Effector CD4-positive, alpha-beta T cell (primary cell): ENCODE measurements around the gene CNPY4.

Experiments
- DNase-seq: peaks from one replicate; pipeline ENCODE4 v3.0.0-alpha.2; 2020

The CNPY4 gene

DNA sequence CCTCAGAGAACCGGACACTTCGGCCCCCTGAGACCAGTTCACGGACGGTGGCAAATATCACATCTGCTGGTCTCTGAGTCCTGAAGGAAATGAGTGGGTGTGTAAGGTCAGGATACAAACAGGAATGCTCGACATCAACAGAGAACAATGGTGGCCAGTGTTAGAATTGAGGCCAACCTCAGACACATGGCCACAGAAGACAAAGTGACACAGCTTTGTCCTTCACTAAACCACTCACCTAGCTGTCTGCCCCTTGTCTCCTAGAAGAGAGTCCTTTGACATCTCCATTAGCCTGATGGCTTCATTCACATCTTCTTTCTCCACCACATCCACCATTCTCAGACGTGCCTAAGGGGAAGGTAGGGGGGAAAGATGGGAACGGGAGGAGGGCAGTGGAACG lies 26.4 kb upstream of the CNPY4 start:
- DNase-seq: no peak

- no peak for DNase-seq
Observed at GRCh38 chr7:100093498-100093897, 25.9 kb upstream of the CNPY4 start.

GRCh38 chr7:100093925-100094486 lies 25.4 kb upstream of the CNPY4 start:
- no peak for DNase-seq

DNA sequence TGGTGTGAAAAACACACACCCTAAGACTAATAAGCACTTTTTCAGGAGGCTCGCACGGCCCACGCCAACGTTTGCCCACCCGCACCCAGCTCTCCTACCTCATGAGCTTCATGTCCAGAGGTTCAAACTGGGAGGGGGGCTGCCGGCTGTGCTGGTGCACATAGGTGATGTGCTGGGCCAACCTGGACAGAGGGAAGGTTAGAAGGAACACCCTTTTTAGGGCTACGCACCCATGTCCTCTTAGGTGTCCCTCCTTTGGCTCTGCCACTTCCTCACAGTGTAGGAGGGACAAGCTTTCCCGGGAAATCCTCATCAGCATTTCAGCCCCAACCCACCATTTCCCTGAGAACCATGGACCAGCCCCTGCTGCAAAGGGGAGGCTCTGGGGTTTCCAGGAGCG lies 24.1 kb upstream of the CNPY4 start:
- no peak for DNase-seq

- no peak for DNase-seq
Observed at GRCh38 chr7:100095704-100096103, 23.7 kb upstream of the CNPY4 start.

GRCh38 chr7:100098913-100099312 lies 20.5 kb upstream of the CNPY4 start:
- no peak for DNase-seq

DNA sequence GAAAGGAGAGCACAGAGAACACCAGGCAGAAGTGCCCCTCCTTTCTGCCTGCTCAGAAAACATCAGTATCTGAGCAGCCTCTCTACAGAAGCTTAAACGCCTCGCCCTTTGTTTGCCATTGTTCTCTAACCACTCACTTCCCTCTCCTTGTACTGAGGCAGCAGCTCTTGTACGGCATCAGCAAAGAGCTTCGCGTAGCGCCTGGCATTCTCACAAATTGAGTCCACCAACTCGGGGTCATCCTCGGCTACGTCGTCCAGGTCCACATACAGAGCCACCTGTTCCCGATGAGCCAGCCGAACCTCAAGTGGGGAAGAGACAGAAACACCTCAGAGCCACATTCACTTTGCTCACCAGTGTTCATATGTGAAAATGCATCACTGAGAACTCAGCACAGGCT lies 20.0 kb upstream of the CNPY4 start:
- DNase-seq: no peak

GRCh38 chr7:100100420-100101015 lies 18.9 kb upstream of the CNPY4 start:
- peak; percentile 77 for DNase-seq

DNA sequence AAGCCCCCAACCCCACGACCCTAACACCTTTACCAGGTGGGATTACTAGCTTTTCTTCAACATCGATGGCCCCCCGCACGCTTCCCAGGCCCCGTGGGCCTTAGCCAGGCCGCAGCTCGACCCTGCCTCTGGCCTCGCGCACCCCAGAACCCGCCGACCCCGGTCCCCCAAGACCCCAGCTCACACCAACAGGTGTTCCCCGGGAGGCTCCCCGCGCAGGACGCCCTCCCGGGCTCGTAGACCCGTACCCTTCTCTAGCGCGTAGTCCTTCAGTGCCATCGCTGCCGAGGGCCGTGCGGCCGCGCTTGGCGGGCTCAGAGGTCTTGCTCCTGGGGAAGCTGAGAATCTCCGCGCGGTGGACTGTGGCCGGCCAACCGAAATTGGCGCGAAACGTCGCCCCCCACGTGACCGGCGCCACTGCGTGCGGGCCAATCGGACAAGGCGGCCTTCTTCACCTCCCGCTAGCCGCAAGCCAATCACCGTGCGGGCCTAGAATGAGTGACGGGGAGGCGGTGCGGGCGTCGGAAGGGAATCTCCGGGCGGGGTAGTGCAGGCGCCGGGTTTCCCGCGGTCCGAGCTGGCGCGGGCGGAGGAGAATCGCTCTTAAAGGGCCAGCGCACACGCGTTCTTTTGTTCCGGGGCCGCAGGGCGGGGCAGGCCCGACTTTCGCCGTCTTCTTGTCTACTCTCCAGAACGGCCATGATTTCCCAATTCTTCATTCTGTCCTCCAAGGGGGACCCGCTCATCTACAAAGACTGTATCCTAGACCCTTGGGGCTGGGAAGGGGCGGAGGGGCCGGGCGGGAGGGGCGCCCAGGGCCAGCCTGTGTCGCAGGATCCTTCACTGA lies 18.2 kb upstream of the CNPY4 start, which contains the start of the genes AP4M1 and MCM7:
AP4M1 (plus strand) TSS at position 628 of the 847 bp plus-strand sequence; CDS start at position 700, 72 bp downstream.
MCM7 (minus strand) TSS at position 382 of the 847 bp plus-strand sequence; CDS start at position 279, 103 bp downstream.
- peak; percentile 95 for DNase-seq

- DNase-seq: no peak
Observed at GRCh38 chr7:100102950-100103840, 16.2 kb upstream of the CNPY4 start.

DNA sequence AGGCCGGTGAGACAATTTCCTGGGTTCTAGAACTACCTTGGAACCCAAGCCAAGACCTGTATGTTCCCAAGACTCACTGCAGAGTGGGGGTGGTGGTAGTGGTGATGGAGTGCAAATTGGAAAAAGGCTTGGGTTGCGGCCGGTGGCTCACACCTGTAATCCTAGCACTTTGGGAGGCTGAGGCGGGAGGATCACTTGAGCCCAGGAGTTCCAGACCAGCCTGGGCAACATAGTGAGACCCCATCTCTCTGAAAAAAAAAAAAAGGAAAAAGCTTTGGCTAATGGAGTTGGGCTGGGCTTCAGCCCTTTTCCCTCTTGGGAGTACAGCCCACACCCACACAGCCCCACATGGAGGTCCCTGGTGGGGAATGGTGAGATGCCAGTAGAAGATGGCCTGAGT lies 13.9 kb upstream of the CNPY4 start:
- DNase-seq: no peak

DNA sequence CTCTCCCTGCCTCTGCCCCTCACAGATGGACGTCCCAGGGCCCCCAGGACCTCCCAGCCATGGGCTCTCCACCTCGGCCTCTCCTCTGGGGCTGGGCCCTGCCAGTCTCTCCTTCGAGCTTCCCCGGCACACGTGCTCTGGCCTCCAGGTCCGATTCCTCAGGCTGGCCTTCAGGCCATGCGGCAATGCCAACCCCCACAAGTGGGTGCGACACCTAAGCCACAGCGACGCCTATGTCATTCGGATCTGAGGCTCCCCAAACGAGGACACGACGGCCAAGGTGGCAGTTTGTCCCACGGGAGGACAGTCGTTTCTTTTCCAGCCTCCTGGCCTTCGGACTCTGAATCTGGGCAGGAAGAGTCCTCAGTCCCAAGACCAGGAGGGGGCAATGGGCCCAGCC lies 12.8 kb upstream of the CNPY4 start:
- no peak for DNase-seq

GRCh38 chr7:100107125-100107737 lies 12.2 kb upstream of the CNPY4 start:
- DNase-seq: no peak

GRCh38 chr7:100107890-100108289 lies 11.5 kb upstream of the CNPY4 start:
- no peak for DNase-seq

GRCh38 chr7:100109521-100110163 lies 9.8 kb upstream of the CNPY4 start:
- no peak for DNase-seq

DNA sequence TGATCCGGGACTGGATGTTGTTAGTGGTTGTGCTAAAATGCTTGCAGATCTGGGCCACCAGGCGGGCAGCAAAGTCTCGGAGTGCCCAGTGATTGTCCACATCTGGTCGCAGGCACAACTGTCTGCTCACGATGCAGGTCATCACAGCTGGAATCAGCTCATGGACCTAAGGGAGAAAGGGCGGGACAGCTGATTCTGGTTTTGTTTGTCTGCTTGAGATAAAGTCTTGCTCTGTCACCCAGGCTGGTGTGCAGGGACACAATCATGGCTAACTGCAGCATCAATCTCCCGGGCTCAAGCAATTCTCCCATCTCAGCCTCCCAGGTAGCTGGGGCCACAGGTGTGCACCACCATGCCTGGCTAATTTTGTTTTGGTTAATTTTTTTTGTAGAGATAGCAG lies 8.3 kb upstream of the CNPY4 start:
- no peak for DNase-seq

DNA sequence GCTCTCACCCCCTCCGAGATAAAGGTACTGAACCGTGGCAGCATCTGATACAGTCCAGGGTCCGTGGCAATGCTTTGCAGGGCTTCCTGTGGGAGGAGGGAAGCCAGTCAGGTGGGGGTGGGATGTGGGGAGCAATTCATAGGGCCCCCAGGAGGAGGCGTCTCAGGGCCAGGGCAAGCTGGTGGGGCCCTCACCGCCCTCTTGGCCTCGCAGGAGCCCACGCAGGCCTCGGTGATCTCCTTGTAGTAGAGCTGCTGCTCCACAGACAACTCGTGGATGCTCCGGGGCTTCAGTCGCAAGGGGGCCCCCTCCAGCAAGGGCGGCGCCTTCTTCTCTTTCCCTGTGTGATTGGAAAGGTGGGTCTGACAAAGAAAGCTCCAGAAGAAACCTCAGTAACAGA lies 7.5 kb upstream of the CNPY4 start:
- DNase-seq: no peak

- DNase-seq: no peak
Observed at GRCh38 chr7:100115026-100115425, 4.4 kb upstream of the CNPY4 start.

DNA sequence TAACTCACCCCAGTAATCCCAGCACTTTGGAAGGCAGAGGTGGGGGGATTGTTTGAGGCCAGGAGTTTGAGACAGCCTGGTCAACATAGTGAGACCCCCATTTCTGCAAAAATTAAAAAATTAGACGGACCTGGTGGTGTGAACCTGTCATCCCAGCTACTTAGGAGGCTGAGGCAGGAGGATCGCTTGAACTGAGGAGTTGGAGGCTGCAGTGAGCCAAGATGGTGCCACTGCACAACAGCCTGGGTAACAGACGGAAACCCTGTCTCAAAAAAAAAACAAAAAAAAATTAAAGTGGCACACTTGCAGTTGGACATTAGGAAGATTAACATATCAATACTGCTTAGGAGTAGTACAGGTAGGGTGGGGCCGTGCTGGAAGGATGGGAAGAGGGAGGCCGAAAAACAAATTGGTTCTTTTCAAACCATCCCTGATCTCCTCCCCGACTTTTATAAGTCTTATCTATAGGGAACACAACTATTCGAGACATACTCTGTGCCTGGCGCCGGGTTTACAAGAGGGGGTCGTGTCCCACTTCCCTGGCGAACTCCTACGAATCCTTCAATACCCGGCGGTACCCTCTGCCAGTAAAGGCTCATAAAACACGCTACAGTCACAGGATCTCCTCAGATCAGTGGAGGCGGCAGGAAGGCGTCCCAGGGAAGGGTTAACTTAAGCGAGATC lies 904 bp upstream of the CNPY4 start:
- no peak for DNase-seq

DNA sequence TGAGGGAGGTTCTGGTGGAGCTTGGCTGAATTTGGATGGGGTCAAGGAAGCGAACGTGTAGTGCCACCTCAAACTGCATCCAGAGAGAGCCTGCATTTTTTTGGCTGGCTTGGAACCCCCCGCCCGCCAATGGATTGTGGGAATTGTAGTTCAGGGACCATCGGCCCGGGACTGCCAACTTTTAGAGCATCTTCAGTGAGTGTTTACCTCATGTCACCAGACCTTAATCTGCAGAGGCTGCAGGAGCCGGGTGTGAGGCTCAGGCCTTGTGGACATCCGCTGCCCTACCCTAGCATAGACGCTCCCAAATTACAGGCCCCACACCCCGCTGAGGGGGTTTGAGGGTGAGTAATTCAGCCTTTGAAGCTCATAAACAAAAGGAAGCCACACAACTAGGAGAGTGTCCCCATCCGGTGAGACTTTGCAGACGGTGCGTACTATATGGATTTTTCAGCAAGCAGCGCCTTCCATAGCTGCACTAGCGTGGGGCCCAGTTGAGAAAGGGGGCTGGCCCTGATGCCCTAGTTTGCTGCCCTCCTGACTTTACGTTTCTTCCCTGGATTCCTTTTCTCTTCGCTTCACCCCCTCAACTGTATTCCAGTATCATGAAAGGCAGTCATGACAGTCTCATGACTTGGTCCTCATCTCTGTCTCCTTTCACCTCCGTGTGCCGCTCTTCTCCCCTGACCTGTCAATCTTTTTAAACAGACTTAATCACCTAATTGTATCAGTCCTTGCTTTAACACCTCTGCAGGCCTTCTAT lies 717 bp downstream of the CNPY4 start:
- peak; percentile 63 for DNase-seq

DNA sequence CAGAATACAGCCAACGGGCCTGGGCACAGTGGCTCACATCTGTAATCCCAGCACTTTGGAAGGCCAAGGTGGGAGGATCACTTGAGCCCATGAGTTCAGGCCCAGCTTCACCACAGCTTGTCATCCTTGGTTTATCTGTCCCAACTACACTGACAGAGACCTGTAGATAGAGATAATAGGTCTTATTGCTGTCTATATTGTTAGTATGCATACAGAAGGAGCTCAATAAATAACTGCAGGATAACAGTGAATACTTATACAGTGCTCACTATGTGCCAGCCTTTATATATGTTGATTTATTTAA lies 1.3 kb downstream of the CNPY4 start:
- DNase-seq: no peak
